ENCODE data around the gene ASTN2. TPM values are rescaled to one million over a fixed set of nuclear protein-coding genes. Genes with fewer than 3 reads are reported as not detected.

ASTN2 gene
- polyA plus RNA-seq, 2 donors, result 0.26 to 0.35 TPM

- 70 to 81% methylated on average over 4 of the region's 4 CpGs for WGBS, 2 donors
These were observed 786.1 kb downstream of the ASTN2 start for GRCh38 chr9:116628716-116629115.

GRCh38 chr9:116627433-116627832 lies 787.4 kb downstream of the ASTN2 start:
- Histone ChIP-seq H3K4me3 (ENCODE audit: low read depth in 1 of 2, low read length in 2 of 2) (no peak overlapping the region), H3K4me1 (ENCODE audit: control insufficient read depth in 2 of 2, insufficient read depth in 2 of 2, low read length in 1 of 2) (no peaks in the 10 kb centered on the region), H3K36me3 (ENCODE audit: control insufficient read depth in 2 of 2, insufficient read depth in 2 of 2, low read length in 1 of 2) (no peaks in the 10 kb centered on the region), H3K27ac (ENCODE audit: low read depth in 2 of 2, low read length in 1 of 2) (no peak overlapping the region), H3K27me3 (ENCODE audit: control insufficient read depth in 1 of 2, insufficient read depth in 2 of 2, low read length in 2 of 2) (no peaks in the 10 kb centered on the region), H3K9me3 (ENCODE audit: control insufficient read depth in 2 of 2, insufficient read depth in 1 of 2, low read depth in 1 of 2, low read length in 1 of 2) (no peaks in the 10 kb centered on the region)
- WGBS, 2 donors, result 94 to 99% methylated on average over 2 of the region's 2 CpGs

More at GRCh38 chr9:116628716-116629115, 786.1 kb downstream of the ASTN2 start:
- Histone ChIP-seq H3K27me3 (ENCODE audit: control insufficient read depth in 1 of 2, insufficient read depth in 2 of 2, low read length in 2 of 2) (no peaks in the 10 kb centered on the region), H3K36me3 (ENCODE audit: control insufficient read depth in 2 of 2, insufficient read depth in 2 of 2, low read length in 1 of 2) (no peaks in the 10 kb centered on the region), H3K27ac (ENCODE audit: low read depth in 2 of 2, low read length in 1 of 2) (no peak overlapping the region), H3K9me3 (ENCODE audit: control insufficient read depth in 2 of 2, insufficient read depth in 1 of 2, low read depth in 1 of 2, low read length in 1 of 2) (no peaks in the 10 kb centered on the region), H3K4me1 (ENCODE audit: control insufficient read depth in 2 of 2, insufficient read depth in 2 of 2, low read length in 1 of 2) (no peaks in the 10 kb centered on the region), H3K4me3 (ENCODE audit: low read depth in 1 of 2, low read length in 2 of 2) (no peak overlapping the region)

- Histone ChIP-seq H3K27ac (ENCODE audit: low read depth in 2 of 2, low read length in 1 of 2) (no peak overlapping the region), H3K36me3 (ENCODE audit: control insufficient read depth in 2 of 2, insufficient read depth in 2 of 2, low read length in 1 of 2) (no peaks in the 10 kb centered on the region), H3K4me1 (ENCODE audit: control insufficient read depth in 2 of 2, insufficient read depth in 2 of 2, low read length in 1 of 2) (no peaks in the 10 kb centered on the region), H3K4me3 (ENCODE audit: low read depth in 1 of 2, low read length in 2 of 2) (no peak overlapping the region), H3K27me3 (ENCODE audit: control insufficient read depth in 1 of 2, insufficient read depth in 2 of 2, low read length in 2 of 2) (no peaks in the 10 kb centered on the region), H3K9me3 (ENCODE audit: control insufficient read depth in 2 of 2, insufficient read depth in 1 of 2, low read depth in 1 of 2, low read length in 1 of 2) (no peaks in the 10 kb centered on the region)
- 96 to 97% methylated on average over 3 of the region's 3 CpGs for WGBS, 2 donors
These were observed 788.1 kb downstream of the ASTN2 start for GRCh38 chr9:116626762-116627161.

- no peak overlapping the region for H3K4me3 ChIP-seq (ENCODE audit: low read depth in 1 of 2, low read length in 2 of 2)
- no peaks in the 10 kb centered on the region for H3K9me3 ChIP-seq (ENCODE audit: control insufficient read depth in 2 of 2, insufficient read depth in 1 of 2, low read depth in 1 of 2, low read length in 1 of 2)
- 89 to 90% methylated on average over 4 of the region's 4 CpGs for WGBS, 2 donors
- no peaks in the 10 kb centered on the region for H3K36me3 ChIP-seq (ENCODE audit: control insufficient read depth in 2 of 2, insufficient read depth in 2 of 2, low read length in 1 of 2)
- no peaks in the 10 kb centered on the region for H3K4me1 ChIP-seq (ENCODE audit: control insufficient read depth in 2 of 2, insufficient read depth in 2 of 2, low read length in 1 of 2)
- no peaks in the 10 kb centered on the region for H3K27me3 ChIP-seq (ENCODE audit: control insufficient read depth in 1 of 2, insufficient read depth in 2 of 2, low read length in 2 of 2)
- no peak overlapping the region for H3K27ac ChIP-seq (ENCODE audit: low read depth in 2 of 2, low read length in 1 of 2)
These were observed 791.1 kb downstream of the ASTN2 start for GRCh38 chr9:116623715-116624114.

GRCh38 chr9:116617389-116617788 lies 797.5 kb downstream of the ASTN2 start:
- no peaks in the 10 kb centered on the region for H3K36me3 ChIP-seq (ENCODE audit: control insufficient read depth in 2 of 2, insufficient read depth in 2 of 2, low read length in 1 of 2)
- no peaks in the 10 kb centered on the region for H3K27me3 ChIP-seq (ENCODE audit: control insufficient read depth in 1 of 2, insufficient read depth in 2 of 2, low read length in 2 of 2)
- 91 to 94% methylated on average over 3 of the region's 3 CpGs for WGBS, 2 donors
- no peaks in the 10 kb centered on the region for H3K9me3 ChIP-seq (ENCODE audit: control insufficient read depth in 2 of 2, insufficient read depth in 1 of 2, low read depth in 1 of 2, low read length in 1 of 2)
- H3K4me3 ChIP-seq (ENCODE audit: low read depth in 1 of 2, low read length in 2 of 2), result no peak overlapping the region
- no peak overlapping the region for H3K27ac ChIP-seq (ENCODE audit: low read depth in 2 of 2, low read length in 1 of 2)
- H3K4me1 ChIP-seq (ENCODE audit: control insufficient read depth in 2 of 2, insufficient read depth in 2 of 2, low read length in 1 of 2), result no peaks in the 10 kb centered on the region

- H3K36me3 ChIP-seq (ENCODE audit: control insufficient read depth in 2 of 2, insufficient read depth in 2 of 2, low read length in 1 of 2), result no peaks in the 10 kb centered on the region
- no peaks in the 10 kb centered on the region for H3K27me3 ChIP-seq (ENCODE audit: control insufficient read depth in 1 of 2, insufficient read depth in 2 of 2, low read length in 2 of 2)
- no peaks in the 10 kb centered on the region for H3K4me1 ChIP-seq (ENCODE audit: control insufficient read depth in 2 of 2, insufficient read depth in 2 of 2, low read length in 1 of 2)
- no peak overlapping the region for H3K27ac ChIP-seq (ENCODE audit: low read depth in 2 of 2, low read length in 1 of 2)
- WGBS, 2 donors, result 78 to 87% methylated on average over 5 of the region's 5 CpGs
- H3K4me3 ChIP-seq (ENCODE audit: low read depth in 1 of 2, low read length in 2 of 2), result no peak overlapping the region
- no peaks in the 10 kb centered on the region for H3K9me3 ChIP-seq (ENCODE audit: control insufficient read depth in 2 of 2, insufficient read depth in 1 of 2, low read depth in 1 of 2, low read length in 1 of 2)
These were observed 798.4 kb downstream of the ASTN2 start for GRCh38 chr9:116616304-116616914.

GRCh38 chr9:116608064-116608463 lies 806.8 kb downstream of the ASTN2 start:
- Histone ChIP-seq H3K4me3 (ENCODE audit: low read depth in 1 of 2, low read length in 2 of 2) (no peak overlapping the region), H3K36me3 (ENCODE audit: control insufficient read depth in 2 of 2, insufficient read depth in 2 of 2, low read length in 1 of 2) (no peaks in the 10 kb centered on the region), H3K4me1 (ENCODE audit: control insufficient read depth in 2 of 2, insufficient read depth in 2 of 2, low read length in 1 of 2) (peaks cover 0 to 2% of the 10 kb centered on the region in 2 donors), H3K27ac (ENCODE audit: low read depth in 2 of 2, low read length in 1 of 2) (no peak overlapping the region), H3K27me3 (ENCODE audit: control insufficient read depth in 1 of 2, insufficient read depth in 2 of 2, low read length in 2 of 2) (no peaks in the 10 kb centered on the region), H3K9me3 (ENCODE audit: control insufficient read depth in 2 of 2, insufficient read depth in 1 of 2, low read depth in 1 of 2, low read length in 1 of 2) (no peaks in the 10 kb centered on the region)
- 94 to 95% methylated on average over 1 of the region's 1 CpG for WGBS, 2 donors

GRCh38 chr9:116605904-116606341 lies 808.9 kb downstream of the ASTN2 start:
- peaks cover 0 to 2% of the 10 kb centered on the region in 2 donors for H3K4me1 ChIP-seq (ENCODE audit: control insufficient read depth in 2 of 2, insufficient read depth in 2 of 2, low read length in 1 of 2)
- no peak overlapping the region for H3K4me3 ChIP-seq (ENCODE audit: low read depth in 1 of 2, low read length in 2 of 2)
- H3K27me3 ChIP-seq (ENCODE audit: control insufficient read depth in 1 of 2, insufficient read depth in 2 of 2, low read length in 2 of 2), result no peaks in the 10 kb centered on the region
- H3K36me3 ChIP-seq (ENCODE audit: control insufficient read depth in 2 of 2, insufficient read depth in 2 of 2, low read length in 1 of 2), result no peaks in the 10 kb centered on the region
- WGBS, 2 donors, result 83 to 88% methylated on average over 10 of the region's 10 CpGs
- H3K9me3 ChIP-seq (ENCODE audit: control insufficient read depth in 2 of 2, insufficient read depth in 1 of 2, low read depth in 1 of 2, low read length in 1 of 2), result no peaks in the 10 kb centered on the region
- H3K27ac ChIP-seq (ENCODE audit: low read depth in 2 of 2, low read length in 1 of 2), result no peak overlapping the region

GRCh38 chr9:116605060-116605459 lies 809.8 kb downstream of the ASTN2 start:
- Histone ChIP-seq H3K4me3 (ENCODE audit: low read depth in 1 of 2, low read length in 2 of 2) (no peak overlapping the region), H3K27me3 (ENCODE audit: control insufficient read depth in 1 of 2, insufficient read depth in 2 of 2, low read length in 2 of 2) (no peaks in the 10 kb centered on the region), H3K27ac (ENCODE audit: low read depth in 2 of 2, low read length in 1 of 2) (no peak overlapping the region), H3K4me1 (ENCODE audit: control insufficient read depth in 2 of 2, insufficient read depth in 2 of 2, low read length in 1 of 2) (peaks cover 0 to 2% of the 10 kb centered on the region in 2 donors), H3K9me3 (ENCODE audit: control insufficient read depth in 2 of 2, insufficient read depth in 1 of 2, low read depth in 1 of 2, low read length in 1 of 2) (no peaks in the 10 kb centered on the region), H3K36me3 (ENCODE audit: control insufficient read depth in 2 of 2, insufficient read depth in 2 of 2, low read length in 1 of 2) (no peaks in the 10 kb centered on the region)
- WGBS, 2 donors, result 89 to 90% methylated on average over 3 of the region's 3 CpGs

- Histone ChIP-seq H3K4me3 (ENCODE audit: low read depth in 1 of 2, low read length in 2 of 2) (no peak overlapping the region), H3K9me3 (ENCODE audit: control insufficient read depth in 2 of 2, insufficient read depth in 1 of 2, low read depth in 1 of 2, low read length in 1 of 2) (no peaks in the 10 kb centered on the region), H3K27me3 (ENCODE audit: control insufficient read depth in 1 of 2, insufficient read depth in 2 of 2, low read length in 2 of 2) (no peaks in the 10 kb centered on the region), H3K36me3 (ENCODE audit: control insufficient read depth in 2 of 2, insufficient read depth in 2 of 2, low read length in 1 of 2) (no peaks in the 10 kb centered on the region), H3K27ac (ENCODE audit: low read depth in 2 of 2, low read length in 1 of 2) (no peak overlapping the region), H3K4me1 (ENCODE audit: control insufficient read depth in 2 of 2, insufficient read depth in 2 of 2, low read length in 1 of 2) (peaks cover 0 to 2% of the 10 kb centered on the region in 2 donors)
- WGBS, 2 donors, result 92 to 97% methylated on average over 2 of the region's 2 CpGs
These were observed 810.6 kb downstream of the ASTN2 start for GRCh38 chr9:116604251-116604650.

All from esophagus (tissue), 2 donors.